ENCODE data around the gene PLEKHG4B. TPM values are rescaled to one million over a fixed set of nuclear protein-coding genes. Genes with fewer than 3 reads are reported as not detected.

PLEKHG4B gene
- total and polyA plus RNA-seq, 4 donors: under 0.01 to 0.05 (median 0.01) TPM; not detected in 1

GRCh38 chr5:154826-155225 lies 62.9 kb downstream of the PLEKHG4B start:
- no peak for TF ChIP-seq HNF4G (IDR thresholded peaks at IDR 0.05)
- Histone ChIP-seq H3K27me3 (ENCODE audit: control insufficient read depth in 4 of 4, insufficient read depth in 4 of 4, low read length in 3 of 4) (no peaks in the 10 kb centered on the region), H3K27ac (ENCODE audit: low read depth in 1 of 2, low read length in 2 of 2) (no peak overlapping the region), H3K9ac (ENCODE audit: low read depth in 1 of 2, low read length in 2 of 2) (no peak overlapping the region), H3K4me1 (ENCODE audit: control insufficient read depth in 4 of 4, insufficient read depth in 4 of 4, low read length in 3 of 4) (no peaks in the 10 kb centered on the region), H3K4me3 (ENCODE audit: low read depth in 1 of 3, low read length in 3 of 3) (no peak overlapping the region), H3K36me3 (ENCODE audit: control insufficient read depth in 4 of 4, insufficient read depth in 3 of 4, low read depth in 1 of 4, low read length in 3 of 4) (no peaks in the 10 kb centered on the region), H3K9me3 (ENCODE audit: control insufficient read depth in 4 of 4, low read length in 3 of 4) (no peaks in the 10 kb centered on the region)
- 89% methylated on average over 18 of the region's 18 CpGs for WGBS
- no peak for DNase-seq (ENCODE audit: low spot score)

GRCh38 chr5:155651-156410 lies 63.9 kb downstream of the PLEKHG4B start:
- Histone ChIP-seq H3K4me3 (ENCODE audit: low read depth in 1 of 3, low read length in 3 of 3) (no peak overlapping the region), H3K4me1 (ENCODE audit: control insufficient read depth in 4 of 4, insufficient read depth in 4 of 4, low read length in 3 of 4) (no peaks in the 10 kb centered on the region), H3K27ac (ENCODE audit: low read depth in 1 of 2, low read length in 2 of 2) (no peak overlapping the region), H3K36me3 (ENCODE audit: control insufficient read depth in 4 of 4, insufficient read depth in 3 of 4, low read depth in 1 of 4, low read length in 3 of 4) (no peaks in the 10 kb centered on the region), H3K27me3 (ENCODE audit: control insufficient read depth in 4 of 4, insufficient read depth in 4 of 4, low read length in 3 of 4) (no peaks in the 10 kb centered on the region), H3K9ac (ENCODE audit: low read depth in 1 of 2, low read length in 2 of 2) (no peak overlapping the region), H3K9me3 (ENCODE audit: control insufficient read depth in 4 of 4, low read length in 3 of 4) (no peaks in the 10 kb centered on the region)
- TF ChIP-seq FOXA2 (IDR thresholded peaks at IDR 0.05) (no peak), SP1 (IDR thresholded peaks at IDR 0.05) (no peak), ATF3 (IDR thresholded peaks at IDR 0.05) (no peak), REST (IDR thresholded peaks at IDR 0.05) (no peak), JUND (IDR thresholded peaks at IDR 0.05) (no peak), GABPA (IDR thresholded peaks at IDR 0.05 in 1 of 2, conservative IDR thresholded peaks at IDR 0.05 in 1 of 2) (no peak), MAX (IDR thresholded peaks at IDR 0.05) (no peak), TAF1 (conservative IDR thresholded peaks at IDR 0.05) (no peak), FOXA1 (IDR thresholded peaks at IDR 0.05) (no peak), EGR1 (IDR thresholded peaks at IDR 0.05; ENCODE audit: low read depth in 2 of 2) (no peak)
- DNase-seq (ENCODE audit: low spot score): no peak
- WGBS: 90% methylated on average over 23 of the region's 23 CpGs

- Histone ChIP-seq H3K4me3 (ENCODE audit: low read depth in 1 of 3, low read length in 3 of 3) (no peak overlapping the region), H3K36me3 (ENCODE audit: control insufficient read depth in 4 of 4, insufficient read depth in 3 of 4, low read depth in 1 of 4, low read length in 3 of 4) (no peaks in the 10 kb centered on the region), H3K9me3 (ENCODE audit: control insufficient read depth in 4 of 4, low read length in 3 of 4) (no peaks in the 10 kb centered on the region), H3K27ac (ENCODE audit: low read depth in 1 of 2, low read length in 2 of 2) (no peak overlapping the region), H3K27me3 (ENCODE audit: control insufficient read depth in 4 of 4, insufficient read depth in 4 of 4, low read length in 3 of 4) (no peaks in the 10 kb centered on the region), H3K4me1 (ENCODE audit: control insufficient read depth in 4 of 4, insufficient read depth in 4 of 4, low read length in 3 of 4) (no peaks in the 10 kb centered on the region), H3K9ac (ENCODE audit: low read depth in 1 of 2, low read length in 2 of 2) (no peak overlapping the region)
- 86% methylated on average over 17 of the region's 17 CpGs for WGBS
- DNase-seq (ENCODE audit: low spot score): no peak
- no peak for TF ChIP-seq MAX (IDR thresholded peaks at IDR 0.05)
- TF ChIP-seq GABPA (IDR thresholded peaks at IDR 0.05 in 1 of 2, conservative IDR thresholded peaks at IDR 0.05 in 1 of 2): no peak
- TF ChIP-seq ATF3 (IDR thresholded peaks at IDR 0.05): no peak
- no peak for TF ChIP-seq NR2F2 (IDR thresholded peaks at IDR 0.05)
- no peak for TF ChIP-seq SP1 (IDR thresholded peaks at IDR 0.05)
- TF ChIP-seq HNF4G (IDR thresholded peaks at IDR 0.05): no peak
- no peak for TF ChIP-seq ZBTB33 (IDR thresholded peaks at IDR 0.05)
- no peak for TF ChIP-seq TAF1 (conservative IDR thresholded peaks at IDR 0.05)
- no peak for TF ChIP-seq JUND (IDR thresholded peaks at IDR 0.05)
- TF ChIP-seq FOXA1 (IDR thresholded peaks at IDR 0.05): no peak
- no peak for TF ChIP-seq FOXA2 (IDR thresholded peaks at IDR 0.05)
- no peak for TF ChIP-seq EGR1 (IDR thresholded peaks at IDR 0.05; ENCODE audit: low read depth in 2 of 2)
- TF ChIP-seq RXRA (IDR thresholded peaks at IDR 0.05): no peak
- TF ChIP-seq YY1 (IDR thresholded peaks at IDR 0.05): no peak
- TF ChIP-seq CTCF (IDR thresholded peaks at IDR 0.05; ENCODE audit: low read depth, low read length, missing input control): no peak
- TF ChIP-seq HNF4A (conservative IDR thresholded peaks at IDR 0.05): no peak
These were observed 64.6 kb downstream of the PLEKHG4B start for GRCh38 chr5:156411-157072.
